Astrocyte (in vitro differentiated cells and primary cell): ENCODE data around the gene AGPAT3.

Experiments used
- CTCF ChIP-seq: IDR thresholded peaks from 2 replicates; pipeline ENCODE4 v1.5.1; 2011; ENCODE audit warnings: low read depth, mild to moderate bottlenecking, inconsistent platforms, low read length, moderate library complexity; ENCODE audit not compliant: insufficient read depth
- EZH2 ChIP-seq: IDR thresholded peaks from 2 replicates; pipeline ENCODE4 v1.6.1; 2012; ENCODE audit warnings: mild to moderate bottlenecking, low read length, inconsistent platforms; ENCODE audit not compliant: insufficient read depth

DNA sequence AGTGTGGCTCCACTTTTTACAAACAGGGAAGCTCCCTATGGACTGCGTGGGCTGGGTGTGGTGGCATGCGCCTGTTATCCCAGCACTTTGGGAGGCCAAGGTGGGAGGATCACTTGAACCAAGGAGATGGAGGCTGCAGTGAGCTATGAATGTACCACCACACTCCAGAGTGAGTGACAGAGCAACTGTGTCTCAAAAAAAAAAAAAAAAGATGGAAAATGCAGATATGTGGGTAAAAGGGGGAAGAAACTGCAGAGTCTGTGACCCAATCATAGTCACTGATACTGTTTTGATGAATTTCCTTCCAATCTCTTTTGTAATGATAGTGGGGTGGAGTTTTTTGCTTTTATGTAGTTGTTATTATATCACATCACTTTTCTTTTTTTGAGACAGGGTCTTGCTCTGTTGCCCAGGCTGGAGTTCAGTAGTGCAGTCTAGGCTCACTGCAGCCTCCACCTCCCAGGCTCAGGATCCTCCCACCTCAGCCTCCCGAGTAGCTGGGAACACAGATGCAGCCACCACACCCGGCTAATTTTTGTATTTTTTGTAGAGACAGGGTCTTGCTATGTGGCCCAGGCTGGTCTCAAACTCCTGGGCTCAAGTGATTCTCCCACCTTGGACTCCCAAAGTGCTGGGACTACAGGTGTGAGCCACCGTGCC lies 138.4 kb downstream of the AGPAT3 start:
- no peak for TF ChIP-seq CTCF
- TF ChIP-seq EZH2: no peak
